ENCODE results near the gene GSTT2.
"Not testable (repeated sequence)": the region's sequence is repeated elsewhere in the genome, so short reads cannot be mapped to it uniquely, and the experiment has no call there.

The GSTT2 gene

DNA sequence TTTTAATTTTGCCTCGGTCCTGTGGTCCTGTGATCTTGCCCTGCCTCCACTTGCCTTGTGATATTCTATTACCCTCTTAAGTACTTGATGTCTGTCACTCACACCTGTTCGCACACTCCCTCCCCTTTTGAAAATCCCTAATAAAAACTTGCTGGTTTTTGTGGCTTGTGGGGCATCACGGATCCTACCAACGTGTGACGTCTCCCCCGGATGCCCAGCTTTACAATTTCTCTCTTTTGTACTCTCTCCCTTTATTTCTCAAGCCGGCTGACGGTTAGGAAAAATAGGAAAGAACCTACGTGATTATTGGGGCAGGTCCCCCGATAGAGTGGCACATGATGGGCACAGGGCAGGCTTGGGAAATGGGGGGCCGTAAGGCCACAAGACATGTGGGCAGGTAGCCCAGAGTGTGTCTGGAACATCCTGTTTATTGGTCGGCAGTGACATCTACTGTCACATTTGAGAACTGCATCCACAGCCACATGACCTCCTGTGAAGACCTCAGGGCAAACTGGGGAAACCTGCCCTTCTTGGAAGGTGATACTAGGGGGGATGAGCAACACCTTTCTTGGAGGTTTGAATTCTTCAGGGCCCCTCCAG is 23.5 kb upstream of the GSTT2 start:
- peak; percentile 28 for DNase-seq (ENCODE audit: extremely low read depth, low read depth)

DNA sequence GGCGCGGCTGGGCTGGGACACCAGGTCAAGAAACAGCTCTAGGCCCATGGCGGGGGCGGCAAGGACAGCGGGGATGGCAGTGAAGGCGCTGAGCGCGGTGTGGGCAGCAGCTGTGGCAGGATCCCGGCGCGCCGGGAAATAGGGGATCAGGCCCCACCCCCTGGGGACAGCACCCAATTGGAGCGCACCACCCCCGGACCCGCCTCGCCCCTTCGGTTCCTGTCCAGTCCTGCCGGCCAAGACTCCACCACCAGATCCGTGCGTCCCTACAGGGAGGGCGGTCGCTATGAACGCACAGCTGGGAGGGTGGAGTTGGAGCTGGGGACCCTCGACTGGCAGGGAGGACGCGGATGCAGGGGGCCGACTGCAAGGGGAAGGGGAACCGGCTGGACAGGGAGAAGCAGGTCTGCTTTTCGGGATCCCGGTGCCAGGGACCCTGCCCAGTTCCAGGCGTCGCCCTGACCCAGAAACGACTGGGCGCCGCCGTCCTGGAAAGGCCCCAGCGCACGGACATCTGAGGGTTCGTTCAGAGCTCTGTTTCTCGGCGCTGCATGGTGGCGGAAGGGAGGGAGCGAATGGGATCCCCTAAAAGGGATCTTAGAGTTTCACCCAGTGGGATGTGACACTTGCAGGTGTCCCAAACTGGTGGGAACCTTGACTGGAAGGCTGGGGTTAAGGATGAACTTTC is 18.7 kb upstream of the GSTT2 start, which contains the start of gene GSTT2B:
GSTT2B (minus strand) TSS at position 112 of the 688 bp plus-strand sequence; CDS start at position 48, 64 bp downstream.
- not testable (repeated sequence) for DNase-seq (ENCODE audit: extremely low read depth, low read depth)

More for the DNA sequence above, 23.5 kb upstream of the GSTT2 start:
- TF ChIP-seq, protein P1, sequence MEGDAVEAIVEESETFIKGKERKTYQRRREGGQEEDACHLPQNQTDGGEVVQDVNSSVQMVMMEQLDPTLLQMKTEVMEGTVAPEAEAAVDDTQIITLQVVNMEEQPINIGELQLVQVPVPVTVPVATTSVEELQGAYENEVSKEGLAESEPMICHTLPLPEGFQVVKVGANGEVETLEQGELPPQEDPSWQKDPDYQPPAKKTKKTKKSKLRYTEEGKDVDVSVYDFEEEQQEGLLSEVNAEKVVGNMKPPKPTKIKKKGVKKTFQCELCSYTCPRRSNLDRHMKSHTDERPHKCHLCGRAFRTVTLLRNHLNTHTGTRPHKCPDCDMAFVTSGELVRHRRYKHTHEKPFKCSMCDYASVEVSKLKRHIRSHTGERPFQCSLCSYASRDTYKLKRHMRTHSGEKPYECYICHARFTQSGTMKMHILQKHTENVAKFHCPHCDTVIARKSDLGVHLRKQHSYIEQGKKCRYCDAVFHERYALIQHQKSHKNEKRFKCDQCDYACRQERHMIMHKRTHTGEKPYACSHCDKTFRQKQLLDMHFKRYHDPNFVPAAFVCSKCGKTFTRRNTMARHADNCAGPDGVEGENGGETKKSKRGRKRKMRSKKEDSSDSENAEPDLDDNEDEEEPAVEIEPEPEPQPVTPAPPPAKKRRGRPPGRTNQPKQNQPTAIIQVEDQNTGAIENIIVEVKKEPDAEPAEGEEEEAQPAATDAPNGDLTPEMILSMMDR (IDR thresholded peaks at IDR 0.05; ENCODE audit: low read depth, low read length): peak; percentile 80

DNA sequence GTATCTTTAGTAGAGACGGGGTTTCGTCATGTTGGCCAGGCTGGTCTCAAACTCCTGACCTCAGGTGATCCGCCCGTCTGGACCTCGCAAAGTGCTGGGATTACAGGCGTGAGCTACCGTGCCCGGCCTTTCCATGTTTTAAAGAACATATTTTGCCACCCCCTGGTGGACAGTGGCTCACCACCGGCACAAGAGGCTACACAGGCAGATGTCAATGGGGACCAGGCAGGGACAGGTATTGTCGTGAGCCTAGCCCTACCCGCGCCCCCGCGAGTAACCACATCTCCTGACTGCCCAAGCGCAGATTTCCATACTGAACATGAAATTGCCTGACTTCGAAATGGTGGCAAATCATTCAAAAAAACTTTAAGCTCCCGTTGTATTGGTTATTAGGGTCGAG is 13.8 kb upstream of the GSTT2 start:
- DNase-seq (ENCODE audit: extremely low read depth, low read depth): not testable (repeated sequence)

DNA sequence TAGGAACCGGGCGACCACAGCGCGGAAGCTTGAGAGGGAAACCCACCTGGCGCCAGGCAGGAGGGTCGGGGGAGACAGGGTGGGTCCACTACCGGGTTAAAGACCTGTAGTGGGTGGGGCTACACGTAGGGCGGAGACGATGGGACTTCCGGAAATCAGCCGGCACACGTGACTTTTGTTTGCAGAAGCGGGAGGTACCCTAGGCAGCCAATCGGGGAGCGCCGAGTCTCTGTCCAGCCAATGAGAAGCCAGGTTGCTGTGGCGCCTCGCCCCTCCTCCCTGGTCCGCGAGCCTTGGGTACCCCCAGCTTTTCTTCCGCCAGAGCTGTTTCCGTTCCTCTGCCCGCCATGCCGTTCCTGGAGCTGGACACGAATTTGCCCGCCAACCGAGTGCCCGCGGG is 13.4 kb upstream of the GSTT2 start, which contains the start of gene DDTL:
DDTL (plus strand) TSS at position 321 of the 400 bp plus-strand sequence; CDS start at position 348, 27 bp downstream.
- DNase-seq (ENCODE audit: extremely low read depth, low read depth): not testable (repeated sequence)

DNA sequence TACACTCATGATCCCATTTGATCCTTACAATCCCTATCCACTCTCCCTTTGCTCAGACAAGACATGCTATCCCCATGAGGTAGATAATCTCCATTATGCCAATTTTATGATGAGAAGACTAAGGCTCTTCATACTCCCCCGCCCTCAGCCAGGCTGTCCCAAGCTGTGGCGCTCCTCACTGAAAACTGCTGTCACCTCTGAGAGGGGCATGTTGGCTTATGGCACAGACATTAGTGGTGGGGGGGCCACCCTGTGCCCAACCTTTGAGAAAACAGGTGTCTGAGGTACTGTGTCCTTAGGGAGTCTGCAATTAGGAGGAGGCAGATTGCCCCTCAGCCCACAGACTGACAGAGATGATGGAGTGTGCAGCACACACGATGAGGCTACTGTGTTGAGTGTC is 10.9 kb upstream of the GSTT2 start:
- TF ChIP-seq, protein P1 (IDR thresholded peaks at IDR 0.05; ENCODE audit: low read depth, low read length): no peak
- no peak for DNase-seq (ENCODE audit: extremely low read depth, low read depth)

DNA sequence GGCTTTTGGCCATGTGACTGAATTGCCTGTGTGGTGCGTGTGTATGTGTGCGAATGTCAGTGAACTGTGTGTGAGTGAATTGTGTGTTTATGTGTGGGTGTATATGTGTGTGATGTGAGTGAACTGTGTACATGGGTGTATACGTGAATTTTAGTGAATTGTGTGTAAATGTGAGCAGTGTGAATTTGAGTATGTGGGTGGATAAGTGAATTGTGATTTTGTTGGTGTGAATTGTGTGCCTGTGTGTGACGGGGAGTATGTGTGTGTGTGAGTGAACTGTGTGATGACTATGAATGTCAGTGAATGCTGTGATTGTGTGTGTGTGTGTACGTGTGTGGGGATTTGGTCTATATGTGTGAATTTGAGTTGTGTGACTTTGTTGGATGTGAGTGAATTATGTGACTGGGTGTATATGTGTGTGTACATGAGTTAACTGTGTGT is 9.7 kb upstream of the GSTT2 start:
- no peak for DNase-seq (ENCODE audit: extremely low read depth, low read depth)
- TF ChIP-seq, protein P1 (IDR thresholded peaks at IDR 0.05; ENCODE audit: low read depth, low read length): no peak

DNA sequence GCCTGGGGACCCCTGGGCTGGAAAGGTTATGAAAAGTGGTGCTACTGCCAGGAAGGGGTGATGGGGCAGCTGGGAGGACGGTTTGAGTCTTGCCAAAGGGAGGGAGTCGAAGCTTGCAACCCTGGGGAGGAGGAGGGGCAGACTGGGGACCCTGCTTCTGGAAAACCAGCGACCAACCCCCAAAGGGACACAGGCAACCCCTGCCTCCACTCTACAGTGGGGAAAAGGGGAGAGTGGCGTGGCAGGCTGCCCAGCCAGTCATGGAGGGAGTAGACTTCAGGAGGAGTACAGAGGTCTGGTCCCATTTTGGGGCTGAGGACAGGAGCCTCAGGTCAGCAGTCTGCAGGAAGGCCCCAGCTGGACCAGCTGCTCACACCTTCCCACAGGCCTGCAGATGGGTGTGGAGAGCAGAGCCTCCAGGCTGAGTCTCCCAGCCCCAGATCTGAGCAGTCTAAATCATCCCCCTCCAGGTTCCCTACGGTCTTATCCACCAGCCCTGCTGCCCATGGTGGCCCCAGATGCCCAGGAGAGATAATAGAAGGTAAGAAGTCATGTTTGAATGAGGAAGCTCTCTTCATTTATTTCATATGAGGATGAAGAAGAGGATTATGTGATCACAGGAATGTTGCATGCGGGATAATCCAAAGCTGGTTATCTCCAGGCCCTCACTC is 9.0 kb upstream of the GSTT2 start:
- DNase-seq (ENCODE audit: extremely low read depth, low read depth): no peak
- TF ChIP-seq, protein P1 (IDR thresholded peaks at IDR 0.05; ENCODE audit: low read depth, low read length): no peak

DNA sequence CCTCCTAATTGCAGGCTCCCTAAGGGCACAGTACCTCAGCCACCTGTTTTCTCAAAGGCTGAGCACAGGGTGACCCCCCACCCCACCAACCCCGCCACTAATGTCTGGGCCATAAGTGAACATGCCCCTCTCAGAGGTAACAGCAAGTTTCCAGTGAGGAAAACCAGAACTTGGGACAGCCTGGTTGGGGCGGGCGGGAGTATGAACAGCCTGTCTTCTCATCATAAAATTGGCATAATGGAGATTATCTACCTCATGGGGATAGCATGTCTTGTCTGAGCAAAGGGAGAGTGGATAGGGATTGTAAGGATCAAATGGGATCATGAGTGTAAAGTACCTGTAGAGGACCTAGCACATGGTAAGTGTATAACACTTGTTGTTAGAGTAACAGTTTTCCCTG is 8.0 kb upstream of the GSTT2 start:
- DNase-seq (ENCODE audit: extremely low read depth, low read depth): not testable (repeated sequence)

DNA sequence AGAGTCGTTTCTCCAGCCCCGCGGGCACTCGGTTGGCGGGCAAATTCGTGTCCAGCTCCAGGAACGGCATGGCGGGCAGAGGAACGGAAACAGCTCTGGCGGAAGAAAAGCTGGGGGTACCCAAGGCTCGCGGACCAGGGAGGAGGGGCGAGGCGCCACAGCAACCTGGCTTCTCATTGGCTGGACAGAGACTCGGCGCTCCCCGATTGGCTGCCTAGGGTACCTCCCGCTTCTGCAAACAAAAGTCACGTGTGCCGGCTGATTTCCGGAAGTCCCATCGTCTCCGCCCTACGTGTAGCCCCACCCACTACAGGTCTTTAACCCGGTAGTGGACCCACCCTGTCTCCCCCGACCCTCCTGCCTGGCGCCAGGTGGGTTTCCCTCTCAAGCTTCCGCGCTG is 5.6 kb upstream of the GSTT2 start, which contains the start of gene DDT:
DDT (minus strand) TSS at position 97 of the 400 bp plus-strand sequence; CDS start at position 70, 27 bp downstream.
- not testable (repeated sequence) for DNase-seq (ENCODE audit: extremely low read depth, low read depth)

DNA sequence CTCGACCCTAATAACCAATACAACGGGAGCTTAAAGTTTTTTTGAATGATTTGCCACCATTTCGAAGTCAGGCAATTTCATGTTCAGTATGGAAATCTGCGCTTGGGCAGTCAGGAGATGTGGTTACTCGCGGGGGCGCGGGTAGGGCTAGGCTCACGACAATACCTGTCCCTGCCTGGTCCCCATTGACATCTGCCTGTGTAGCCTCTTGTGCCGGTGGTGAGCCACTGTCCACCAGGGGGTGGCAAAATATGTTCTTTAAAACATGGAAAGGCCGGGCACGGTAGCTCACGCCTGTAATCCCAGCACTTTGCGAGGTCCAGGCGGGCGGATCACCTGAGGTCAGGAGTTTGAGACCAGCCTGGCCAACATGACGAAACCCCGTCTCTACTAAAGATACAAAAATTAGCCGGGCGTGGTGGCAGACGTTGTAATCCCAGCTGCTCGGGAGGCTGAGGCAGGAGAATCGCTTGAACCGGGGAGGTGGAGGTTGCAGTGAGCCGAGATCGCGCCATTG is 5.0 kb upstream of the GSTT2 start:
- DNase-seq (ENCODE audit: extremely low read depth, low read depth): not testable (repeated sequence)

DNA sequence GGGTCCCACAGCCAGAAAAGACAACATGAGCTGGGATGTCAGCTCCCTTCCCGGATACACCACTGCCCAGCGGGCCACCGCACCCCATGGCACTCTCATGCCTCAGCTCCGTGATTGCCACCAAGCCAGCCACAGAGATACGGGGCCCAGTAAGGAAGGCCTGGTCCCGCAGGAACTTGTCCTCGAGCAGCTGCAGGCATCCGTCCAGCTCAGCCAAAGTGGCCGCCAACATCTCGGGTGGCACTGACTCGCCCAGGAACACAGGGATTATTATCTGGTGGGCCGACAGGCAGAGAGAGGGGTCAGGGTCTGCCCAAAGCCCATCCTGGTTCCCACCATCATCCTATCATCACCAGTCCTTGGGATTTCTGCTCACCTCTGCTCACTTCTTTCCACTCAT is 2.6 kb upstream of the GSTT2 start:
- not testable (repeated sequence) for DNase-seq (ENCODE audit: extremely low read depth, low read depth)

DNA sequence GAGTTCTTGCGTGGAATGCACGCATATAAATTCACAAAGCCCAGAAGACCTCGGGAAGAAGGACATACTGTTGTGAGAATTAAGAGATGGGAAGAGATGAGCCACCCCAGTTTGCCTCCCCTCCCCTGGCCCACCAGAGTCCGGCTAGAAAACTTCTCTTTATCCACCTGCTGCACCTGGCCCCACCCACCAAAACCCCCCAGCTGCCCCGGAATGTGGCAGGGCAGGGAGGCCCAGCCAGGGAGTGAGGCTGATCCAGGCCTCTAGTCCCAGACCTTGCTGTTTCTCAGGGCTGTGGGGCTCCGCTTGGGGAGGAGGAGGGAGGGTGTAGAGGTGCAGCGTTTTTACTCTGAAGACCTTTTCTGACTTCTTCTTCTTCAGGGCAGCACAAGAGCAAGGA is 633 bp downstream of the GSTT2 start:
- not testable (repeated sequence) for DNase-seq (ENCODE audit: extremely low read depth, low read depth)

Measured in AG09319 (cell line).